Body of pancreas (tissue), 4 donors: Measurements from ENCODE around the gene CCDC112.

Experiments
- CTCF ChIP-seq, 7 experiments: fragments of 450-650 bp in 4 of 7; fragments of 200-600 bp in 3 of 7; sonication (generic) in 3 of 7; IDR thresholded peaks; one replicate each; pipeline ENCODE4 v1.5.1; 2016 to 2019; ENCODE audit warnings: antibody characterized with exemption in 7 of 7
- POLR2A ChIP-seq, 3 donors: fragments of 450-650 bp; IDR thresholded peaks; one replicate each; pipeline ENCODE4 v1.6.1; 2016; ENCODE audit warnings: antibody characterized with exemption in 3 of 3, mild to moderate bottlenecking in 2 of 3

- TF ChIP-seq CTCF (IDR thresholded peaks at IDR 0.05) (no peak), POLR2A (IDR thresholded peaks at IDR 0.05) (no peak)
Measured at GRCh38 chr5:115335301-115335700, 38.8 kb upstream of the CCDC112 start.
